GM12875 (cell line): ENCODE measurements around the gene SIPA1L3.

Experiments
- H3K4me3 ChIP-seq: one replicate; pipeline ENCODE4 v1.5.1; 2011; ENCODE audit warnings: low read depth, low read length, control low read depth
- CTCF ChIP-seq: IDR thresholded peaks from 2 replicates; pipeline ENCODE4 v1.5.1; 2011; ENCODE audit warnings: low read depth, mild to moderate bottlenecking, control low read depth, inconsistent platforms, low read length, moderate library complexity, borderline replicate concordance; ENCODE audit not compliant: insufficient read depth

Gene SIPA1L3

GRCh38 chr19:38019396-38019724, 112.4 kb downstream of the SIPA1L3 start:
- no peak overlapping the region for H3K4me3 ChIP-seq
- TF ChIP-seq CTCF = no peak

- no peak overlapping the region for H3K4me3 ChIP-seq
- TF ChIP-seq CTCF = no peak
Measured at GRCh38 chr19:38020311-38020710, 113.3 kb downstream of the SIPA1L3 start.

GRCh38 chr19:38021352-38021751, 114.3 kb downstream of the SIPA1L3 start:
- no peak overlapping the region for H3K4me3 ChIP-seq
- no peak for TF ChIP-seq CTCF

- no peak overlapping the region for H3K4me3 ChIP-seq
- TF ChIP-seq CTCF = no peak
Measured at GRCh38 chr19:38022791-38023670, 116.0 kb downstream of the SIPA1L3 start.

- no peak for TF ChIP-seq CTCF
- H3K4me3 ChIP-seq = no peak overlapping the region
Measured at GRCh38 chr19:38023671-38024541, 116.9 kb downstream of the SIPA1L3 start.

- H3K4me3 ChIP-seq = no peak overlapping the region
- no peak for TF ChIP-seq CTCF
Measured at GRCh38 chr19:38024992-38025908, 118.2 kb downstream of the SIPA1L3 start.
